ENCODE data around the gene METTL21A. TPM values are rescaled to one million over a fixed set of nuclear protein-coding genes. Genes with fewer than 3 reads are reported as not detected.

METTL21A gene
- total RNA-seq, 4 donors from 2014 or later: 0.77 to 32.3 (median 11.6) TPM

DNA sequence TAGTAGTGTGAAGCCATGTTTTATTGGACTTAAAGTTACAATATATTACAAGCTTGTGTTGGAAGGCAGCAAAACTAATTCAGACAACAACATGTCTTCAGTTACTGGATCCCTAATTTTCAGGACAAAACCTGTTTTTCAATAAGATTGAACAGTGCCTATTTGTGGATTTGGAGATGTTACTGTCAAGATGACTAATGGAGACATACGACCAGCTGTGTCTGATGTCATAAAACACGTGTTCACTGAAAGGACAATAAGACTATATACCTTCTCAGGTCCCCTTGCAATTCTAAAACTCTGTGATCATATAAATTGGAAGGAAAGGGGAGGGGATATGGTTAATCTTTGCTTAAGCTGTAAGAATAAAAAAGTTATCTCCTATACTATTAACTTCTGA lies 21.7 kb downstream of the METTL21A start:
- Histone ChIP-seq H3K36me3 (no peaks in the 10 kb centered on the region), H3K27ac (no peak overlapping the region), H3K9me3 (no peaks in the 10 kb centered on the region), H3K27me3 (no peaks in the 10 kb centered on the region), H3K4me1 (peaks cover 0 to 3% of the 10 kb centered on the region in 2 donors), H3K4me3 (no peak overlapping the region)
- no peak for TF ChIP-seq POLR2A (IDR thresholded peaks at IDR 0.05)
- TF ChIP-seq, protein P1, sequence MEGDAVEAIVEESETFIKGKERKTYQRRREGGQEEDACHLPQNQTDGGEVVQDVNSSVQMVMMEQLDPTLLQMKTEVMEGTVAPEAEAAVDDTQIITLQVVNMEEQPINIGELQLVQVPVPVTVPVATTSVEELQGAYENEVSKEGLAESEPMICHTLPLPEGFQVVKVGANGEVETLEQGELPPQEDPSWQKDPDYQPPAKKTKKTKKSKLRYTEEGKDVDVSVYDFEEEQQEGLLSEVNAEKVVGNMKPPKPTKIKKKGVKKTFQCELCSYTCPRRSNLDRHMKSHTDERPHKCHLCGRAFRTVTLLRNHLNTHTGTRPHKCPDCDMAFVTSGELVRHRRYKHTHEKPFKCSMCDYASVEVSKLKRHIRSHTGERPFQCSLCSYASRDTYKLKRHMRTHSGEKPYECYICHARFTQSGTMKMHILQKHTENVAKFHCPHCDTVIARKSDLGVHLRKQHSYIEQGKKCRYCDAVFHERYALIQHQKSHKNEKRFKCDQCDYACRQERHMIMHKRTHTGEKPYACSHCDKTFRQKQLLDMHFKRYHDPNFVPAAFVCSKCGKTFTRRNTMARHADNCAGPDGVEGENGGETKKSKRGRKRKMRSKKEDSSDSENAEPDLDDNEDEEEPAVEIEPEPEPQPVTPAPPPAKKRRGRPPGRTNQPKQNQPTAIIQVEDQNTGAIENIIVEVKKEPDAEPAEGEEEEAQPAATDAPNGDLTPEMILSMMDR (IDR thresholded peaks at IDR 0.05): no peak
- no peak for DNase-seq
- intact Hi-C loops (cut with DNase I; ENCODE audit: low total_unique reads): no loop called here

DNA sequence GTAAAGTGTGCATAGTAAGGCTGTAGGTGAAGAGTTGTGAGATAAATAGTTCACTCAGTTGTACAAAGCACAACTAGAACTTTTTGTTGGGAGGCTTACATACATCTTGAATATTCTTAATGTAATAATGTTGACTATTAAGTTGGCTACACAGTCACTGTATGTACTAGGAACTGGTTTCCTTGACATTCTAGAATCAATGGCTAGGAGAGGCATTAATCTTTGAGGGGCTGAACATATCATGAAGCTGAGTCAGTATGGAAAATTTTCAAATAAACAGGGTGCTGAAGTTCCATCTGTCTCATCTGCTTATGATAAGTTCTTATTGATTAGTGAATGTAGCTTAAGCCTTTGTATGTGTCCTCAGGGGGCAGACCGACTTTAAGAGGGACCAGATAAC lies 23.4 kb downstream of the METTL21A start:
- DNase-seq: no peak
- Histone ChIP-seq H3K9me3 (no peaks in the 10 kb centered on the region), H3K27ac (no peak overlapping the region), H3K36me3 (no peaks in the 10 kb centered on the region), H3K4me1 (peaks cover 0 to 3% of the 10 kb centered on the region in 2 donors), H3K27me3 (no peaks in the 10 kb centered on the region), H3K4me3 (no peak overlapping the region)
- TF ChIP-seq POLR2A (IDR thresholded peaks at IDR 0.05): no peak
- TF ChIP-seq, protein P1 (IDR thresholded peaks at IDR 0.05): no peak
- intact Hi-C loops (cut with DNase I; ENCODE audit: low total_unique reads): no loop called here

DNA sequence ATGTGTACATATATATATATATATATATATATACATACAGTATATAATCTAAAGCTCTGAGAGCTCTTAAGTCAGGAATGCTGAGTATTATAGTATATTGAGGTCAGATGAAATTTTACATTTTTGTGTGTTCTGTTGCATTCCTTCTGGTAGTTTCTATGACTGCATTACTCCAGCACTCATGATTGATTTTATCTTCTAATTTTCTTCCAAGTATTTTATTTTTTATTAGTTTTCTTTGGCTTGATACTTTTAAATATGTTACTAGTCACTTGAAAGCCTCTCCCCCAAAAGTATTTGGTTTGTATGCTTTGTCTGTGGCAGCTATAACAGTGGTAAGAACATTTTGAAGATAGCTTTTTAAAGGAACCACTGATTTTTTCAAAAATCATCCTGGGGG lies 25.0 kb downstream of the METTL21A start:
- Histone ChIP-seq H3K9me3 (no peaks in the 10 kb centered on the region), H3K4me1 (peaks cover 0 to 3% of the 10 kb centered on the region in 2 donors), H3K27me3 (no peaks in the 10 kb centered on the region), H3K4me3 (no peak overlapping the region), H3K36me3 (no peaks in the 10 kb centered on the region), H3K27ac (no peak overlapping the region)
- DNase-seq: no peak
- intact Hi-C loops (cut with DNase I; ENCODE audit: low total_unique reads): no loop called here
- TF ChIP-seq, protein P1 (IDR thresholded peaks at IDR 0.05): no peak
- no peak for TF ChIP-seq POLR2A (IDR thresholded peaks at IDR 0.05)

DNA sequence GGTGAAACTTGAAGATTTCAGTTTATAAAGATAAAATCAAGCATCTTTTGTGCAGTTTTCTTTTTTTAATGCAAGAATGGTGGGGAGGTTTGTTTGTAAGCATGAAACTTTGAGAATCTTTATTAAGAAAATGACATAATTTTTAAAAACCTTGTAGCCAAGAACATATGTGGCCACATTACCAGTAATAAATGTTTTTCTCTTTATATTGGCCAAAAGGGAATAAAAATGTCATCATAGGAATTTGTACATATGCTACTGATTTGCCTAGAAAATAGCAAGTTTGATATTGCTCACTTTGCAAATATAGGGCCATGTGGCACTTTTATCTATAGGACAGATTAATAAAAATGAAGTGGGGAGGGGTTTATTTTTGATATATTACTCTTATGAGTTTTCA lies 25.6 kb downstream of the METTL21A start:
- no peak for DNase-seq
- Histone ChIP-seq H3K36me3 (no peaks in the 10 kb centered on the region), H3K27me3 (no peaks in the 10 kb centered on the region), H3K9me3 (no peaks in the 10 kb centered on the region), H3K27ac (no peak overlapping the region), H3K4me1 (peaks cover 0 to 3% of the 10 kb centered on the region in 2 donors), H3K4me3 (no peak overlapping the region)
- TF ChIP-seq, protein P1 (IDR thresholded peaks at IDR 0.05): no peak
- no peak for TF ChIP-seq POLR2A (IDR thresholded peaks at IDR 0.05)
- intact Hi-C loops (cut with DNase I; ENCODE audit: low total_unique reads): no loop called here

DNA sequence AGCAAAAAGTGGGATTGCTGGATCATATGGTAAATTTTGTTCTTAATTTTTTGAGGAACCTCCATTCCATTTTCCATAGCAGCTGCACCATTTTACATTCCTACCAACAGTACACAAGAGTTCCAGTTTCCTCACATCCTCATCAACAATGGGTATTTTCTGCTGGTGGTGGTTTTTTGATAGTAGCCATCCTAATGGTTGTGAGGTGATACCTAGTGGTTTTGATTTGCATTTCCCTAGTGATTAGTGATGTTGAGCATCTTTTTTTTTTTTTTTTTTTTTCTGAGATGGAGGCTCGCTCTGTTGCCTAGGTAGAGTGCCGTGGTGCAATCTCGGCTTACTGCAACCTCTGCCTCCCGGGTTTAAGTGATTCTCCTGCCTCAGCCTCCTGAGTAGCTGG lies 30.5 kb downstream of the METTL21A start:
- H3K27me3 ChIP-seq: no peaks in the 10 kb centered on the region
- no peak for TF ChIP-seq POLR2A (IDR thresholded peaks at IDR 0.05)
- TF ChIP-seq, protein P1 (IDR thresholded peaks at IDR 0.05): no peak
- no peak overlapping the region for H3K27ac ChIP-seq
- H3K4me3 ChIP-seq: no peak overlapping the region
- H3K36me3 ChIP-seq: no peaks in the 10 kb centered on the region
- peaks cover 0 to 4% of the 10 kb centered on the region in 2 donors for H3K9me3 ChIP-seq
- intact Hi-C loops (cut with DNase I; ENCODE audit: low total_unique reads): no loop called here
- no peaks in the 10 kb centered on the region for H3K4me1 ChIP-seq
- no peak for DNase-seq
